HG02981 (cell line): ENCODE measurements around the gene WDR76.
A peak's percentile ranks its signal among the peaks of the same experiment; 100 is the strongest.
"Not testable (repeated sequence)": the region's sequence is repeated elsewhere in the genome, so short reads cannot be mapped to it uniquely, and the experiment has no call there.

Experiments used
- ATAC-seq: cut with Tn5 transposase; IDR thresholded peaks from one replicate; pipeline ENCODE4 v1.9.1; 2021; ENCODE audit warnings: mild to moderate bottlenecking, moderate library complexity; ENCODE audit not compliant: unreplicated experiment

The WDR76 gene

GRCh38 chr15:43815064-43815463 lies 11.7 kb upstream of the WDR76 start:
- ATAC-seq, result not testable (repeated sequence)

DNA sequence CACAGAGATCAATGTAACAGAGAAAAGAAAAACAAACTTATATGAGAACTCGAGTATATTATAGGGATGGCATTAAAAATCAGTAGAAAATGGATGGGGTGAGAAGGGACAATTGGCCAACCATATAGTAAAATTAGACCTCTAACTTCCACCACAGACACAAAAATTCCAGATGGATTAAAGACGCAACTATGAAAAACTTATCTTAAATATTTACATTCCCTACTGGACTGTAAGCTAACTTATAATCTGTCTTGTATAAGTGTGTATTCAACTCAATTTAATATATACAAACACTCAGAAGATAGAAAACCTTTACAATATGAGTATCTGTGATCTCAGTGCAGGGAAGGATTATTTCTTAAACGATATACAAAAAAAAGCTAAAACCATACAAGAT lies 5.3 kb upstream of the WDR76 start:
- no peak for ATAC-seq

DNA sequence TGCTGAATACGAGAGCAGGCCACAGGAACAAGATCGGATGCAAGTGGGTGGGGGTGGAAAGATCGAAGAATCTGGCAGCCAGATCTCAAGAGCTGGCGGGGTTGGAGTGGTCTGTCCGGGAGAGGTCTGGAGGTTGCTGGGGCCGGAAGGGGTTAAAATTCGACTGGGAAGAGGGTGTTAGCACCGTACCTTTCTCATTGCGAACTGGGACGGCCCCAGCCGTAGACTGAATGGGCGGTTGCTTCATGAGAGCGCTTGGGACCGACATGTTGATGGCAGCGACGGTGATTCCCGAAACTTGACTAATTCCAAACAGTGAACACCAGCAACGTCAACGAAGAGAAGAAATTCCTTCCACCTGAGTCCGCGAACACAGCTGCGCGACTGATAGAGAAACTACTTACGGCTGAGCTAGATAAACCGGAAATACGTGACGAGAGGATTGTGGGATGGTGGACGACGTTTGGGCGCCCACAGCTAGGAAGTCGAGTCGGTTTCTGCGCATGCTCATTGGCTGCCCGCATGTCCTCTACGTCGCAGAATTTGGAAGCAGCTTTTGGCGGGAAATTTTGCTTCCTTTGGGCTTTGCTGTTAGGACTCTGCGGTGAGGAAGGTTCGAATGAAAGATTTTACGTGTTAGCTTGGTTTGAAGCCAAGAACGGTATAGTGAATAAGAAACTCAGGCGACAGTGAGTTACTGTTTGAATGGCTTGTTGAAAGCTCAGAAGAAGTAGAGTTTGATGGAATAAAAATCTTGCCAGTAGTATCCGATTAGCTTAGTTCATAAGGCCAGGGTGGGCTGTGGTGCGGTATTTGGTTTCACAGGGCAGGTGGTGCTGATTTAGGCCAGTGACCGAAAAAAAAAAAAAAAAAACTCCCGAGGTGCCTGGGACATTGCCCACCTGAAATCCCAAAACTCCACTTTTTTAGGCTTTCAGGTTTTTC lies 2.2 kb upstream of the WDR76 start, which contains the start of gene MFAP1:
Gene MFAP1, minus strand, starts transcription at position 389 of the 945 bp plus-strand sequence. Its CDS starts 121 bp downstream, at position 268.
- ATAC-seq, result peak; percentile 75

- ATAC-seq, result not testable (repeated sequence)
Observed at GRCh38 chr15:43825305-43825704, 1.5 kb upstream of the WDR76 start.

DNA sequence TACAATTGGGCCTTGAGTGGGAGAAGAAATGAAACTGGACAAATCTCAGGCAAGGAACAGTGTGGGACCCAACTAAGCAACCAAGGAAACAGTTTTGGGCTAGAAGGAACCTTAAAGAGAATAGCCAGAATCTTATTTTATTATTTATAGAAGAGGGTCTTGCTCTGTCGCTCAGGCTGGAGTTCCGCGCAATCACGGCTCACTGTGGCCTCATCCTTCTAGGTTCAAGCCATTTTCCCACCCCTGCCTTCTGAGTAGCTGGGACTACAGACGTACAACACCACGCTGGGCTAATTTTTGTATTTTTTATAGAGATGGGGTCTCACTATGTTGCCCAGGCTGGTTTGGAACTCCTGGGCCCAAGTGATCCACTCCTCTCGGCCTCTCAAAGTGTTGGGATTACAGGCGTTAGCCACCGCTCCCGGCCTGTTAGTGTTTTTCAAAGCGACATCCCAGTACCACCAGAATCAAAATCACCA lies 734 bp upstream of the WDR76 start:
- no peak for ATAC-seq

DNA sequence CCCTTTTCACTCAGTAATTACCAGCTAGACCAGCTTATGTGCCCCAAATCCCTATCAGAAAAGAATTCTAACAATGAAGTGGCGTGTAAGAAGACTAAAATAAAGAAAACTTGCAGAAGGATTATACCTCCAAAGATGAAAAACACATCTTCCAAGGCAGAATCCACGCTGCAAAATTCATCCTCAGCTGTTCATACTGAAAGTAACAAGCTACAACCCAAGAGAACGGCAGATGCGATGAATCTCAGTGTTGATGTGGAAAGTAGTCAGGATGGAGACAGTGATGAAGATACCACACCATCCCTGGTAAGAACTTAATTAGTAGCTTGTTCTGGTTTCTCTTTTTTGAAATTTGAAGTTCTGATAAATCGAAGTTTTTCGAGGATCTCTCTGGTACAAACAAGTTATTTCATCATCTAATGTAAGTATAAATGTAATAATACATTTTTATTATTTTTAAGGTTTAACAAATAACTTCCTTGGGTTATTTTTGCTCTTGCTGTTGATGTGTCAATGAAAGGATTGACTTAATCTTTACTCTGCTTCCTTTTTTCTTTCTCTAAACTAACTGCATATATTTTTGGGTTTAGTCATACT lies 1.4 kb downstream of the WDR76 start:
- ATAC-seq, result no peak

GRCh38 chr15:43829951-43830540 lies 3.2 kb downstream of the WDR76 start:
- not testable (repeated sequence) for ATAC-seq

GRCh38 chr15:43830691-43831275 lies 4.0 kb downstream of the WDR76 start:
- ATAC-seq, result not testable (repeated sequence)

- not testable (repeated sequence) for ATAC-seq
Observed at GRCh38 chr15:43831519-43832052, 4.8 kb downstream of the WDR76 start.

GRCh38 chr15:43832485-43832884 lies 5.7 kb downstream of the WDR76 start:
- not testable (repeated sequence) for ATAC-seq

- no peak for ATAC-seq
Observed at GRCh38 chr15:43845421-43845820, 18.6 kb downstream of the WDR76 start.

DNA sequence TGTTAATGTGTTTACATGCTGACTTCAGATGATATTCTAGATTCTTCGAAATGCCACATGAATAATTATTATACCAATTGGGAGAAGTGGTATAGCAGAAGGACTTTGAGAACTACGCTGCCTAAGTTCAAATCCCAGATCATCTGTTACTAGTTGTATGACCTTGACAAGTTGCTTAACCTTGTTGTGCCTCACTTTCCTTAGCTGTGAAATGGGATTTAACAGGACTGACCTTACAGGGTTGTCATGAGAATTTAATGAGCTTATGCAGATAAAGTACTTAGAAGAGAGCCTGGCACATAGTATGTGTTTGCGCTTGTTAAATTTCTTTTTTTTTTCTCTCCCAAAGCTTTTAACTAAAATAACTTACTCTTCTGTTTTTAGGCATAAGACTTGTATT lies 24.4 kb downstream of the WDR76 start:
- no peak for ATAC-seq

DNA sequence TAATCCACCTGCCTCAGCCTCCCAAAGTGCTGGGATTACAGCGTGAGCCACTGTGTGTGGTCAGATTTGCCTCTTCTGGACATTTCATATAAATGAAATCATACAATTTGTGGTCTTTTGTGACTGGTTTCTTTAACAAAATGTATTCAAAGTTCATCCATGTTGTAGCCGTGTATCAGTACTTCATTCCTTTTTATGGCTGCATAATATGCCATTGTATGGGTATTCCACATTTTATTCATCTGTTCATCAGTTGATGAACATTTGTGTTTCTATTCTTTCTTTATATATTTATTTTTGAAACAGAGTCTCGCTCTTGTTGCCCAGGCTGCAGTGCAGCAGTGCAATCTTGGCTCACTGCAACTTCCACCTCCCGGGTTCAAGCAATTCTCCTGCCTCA lies 25.8 kb downstream of the WDR76 start:
- no peak for ATAC-seq

GRCh38 chr15:43854801-43855200 lies 28.0 kb downstream of the WDR76 start:
- no peak for ATAC-seq

DNA sequence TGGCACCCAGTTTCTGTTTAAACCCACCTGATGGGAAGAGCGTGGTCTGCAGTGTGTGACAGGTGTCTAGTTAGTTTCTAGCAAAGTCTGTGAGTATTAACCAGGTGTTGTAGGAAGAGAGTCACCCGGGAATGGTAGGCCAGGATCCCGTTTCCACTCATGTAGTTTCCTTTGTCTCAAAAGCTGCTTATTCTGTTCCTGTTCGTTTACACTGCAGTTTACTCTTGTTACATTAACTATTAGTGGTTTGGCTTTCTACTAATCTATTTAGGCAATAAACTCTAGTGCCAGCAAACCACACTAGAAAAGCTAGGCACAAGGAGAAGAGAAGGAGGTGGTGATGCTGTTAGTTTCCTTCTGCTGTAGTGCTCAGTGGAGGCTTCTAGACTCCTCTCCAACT lies 32.7 kb downstream of the WDR76 start:
- no peak for ATAC-seq

DNA sequence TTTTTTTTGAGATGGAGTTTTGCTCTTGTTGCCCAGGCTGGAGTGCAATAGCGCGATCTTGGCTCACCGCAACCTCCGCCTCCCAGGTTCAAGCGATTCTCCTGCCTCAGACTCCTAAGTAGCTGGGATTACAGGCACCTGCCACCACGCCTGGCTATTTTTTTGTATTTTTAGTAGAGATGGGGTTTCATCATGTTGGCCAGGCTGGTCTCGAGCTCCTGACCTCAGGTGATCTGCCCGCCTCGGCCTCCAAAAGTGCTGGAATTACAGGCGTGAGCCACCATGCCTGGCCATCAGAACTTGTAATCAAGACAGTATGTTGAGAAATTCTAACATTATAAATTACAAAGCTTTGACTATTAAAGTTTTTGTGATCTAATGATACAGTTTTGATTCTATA lies 39.8 kb downstream of the WDR76 start:
- not testable (repeated sequence) for ATAC-seq

GRCh38 chr15:43867096-43867495 lies 40.3 kb downstream of the WDR76 start:
- ATAC-seq, result no peak

DNA sequence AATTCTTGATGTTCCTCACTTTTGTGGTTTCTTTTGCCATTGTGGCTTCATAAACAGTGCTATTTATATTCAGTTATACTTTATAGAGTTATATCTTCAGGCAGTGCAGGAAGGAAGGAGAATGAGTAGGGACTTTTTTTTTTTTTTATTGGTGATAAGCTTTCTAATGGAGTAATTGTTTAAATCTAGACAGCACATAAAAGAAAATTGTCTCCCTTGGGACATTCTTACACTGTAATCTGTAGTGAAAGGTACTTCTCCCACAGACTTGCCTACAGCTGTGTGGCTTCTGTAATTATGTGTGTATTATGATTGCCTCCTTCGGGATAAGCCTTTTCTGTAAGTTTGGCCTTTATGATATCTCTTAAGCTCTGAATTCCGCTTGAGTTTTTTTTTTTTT lies 41.6 kb downstream of the WDR76 start:
- no peak for ATAC-seq

GRCh38 chr15:43871835-43872234 lies 45.0 kb downstream of the WDR76 start:
- ATAC-seq, result no peak

- ATAC-seq, result no peak
Observed at GRCh38 chr15:43872416-43873020, 45.7 kb downstream of the WDR76 start.
